ENCODE results near the gene STRA6.
A peak's percentile ranks its signal among the peaks of the same experiment; 100 is the strongest.

Gene STRA6

GRCh38 chr15:74202452-74203401, at the start of gene STRA6:
TSS of gene STRA6 (minus strand) at chr15:74202787. CDS start at chr15:74202267, 520 bp downstream.
- Histone ChIP-seq H3K27ac (peak within 1 kb of the TSS; percentile 92), H3K36me3 (ENCODE audit: insufficient read depth, low read length) (no peaks in the 10 kb centered on the region), H3K9ac (ENCODE audit: insufficient read length) (peak within 1 kb of the TSS; percentile 57), H3K4me3 (peak within 1 kb of the TSS; percentile 75), H3K9me3 (ENCODE audit: low read depth, low read length) (no peaks in the 10 kb centered on the region)
- TF ChIP-seq FOXP2 (optimal IDR thresholded peaks at IDR 0.05; ENCODE audit: control extremely low read depth, extremely low read length, insufficient read depth) (peak; percentile 37), POLR2AphosphoS5 (IDR thresholded peaks at IDR 0.05; ENCODE audit: borderline replicate concordance, low read depth, low read length) (peak; percentile 50), EZH2 (IDR thresholded peaks at IDR 0.05) (no peak)
- DNase-seq (ENCODE audit: low read depth, low spot score): peak; percentile 55

- Histone ChIP-seq H3K27ac (no peak overlapping the region), H3K36me3 (ENCODE audit: insufficient read depth, low read length) (no peaks in the 10 kb centered on the region), H3K9me3 (ENCODE audit: low read depth, low read length) (no peaks in the 10 kb centered on the region), H3K4me3 (no peak overlapping the region), H3K9ac (ENCODE audit: insufficient read length) (no peak overlapping the region)
- TF ChIP-seq FOXP2 (optimal IDR thresholded peaks at IDR 0.05; ENCODE audit: control extremely low read depth, extremely low read length, insufficient read depth) (no peak), EZH2 (IDR thresholded peaks at IDR 0.05) (no peak), POLR2AphosphoS5 (IDR thresholded peaks at IDR 0.05; ENCODE audit: borderline replicate concordance, low read depth, low read length) (no peak)
- DNase-seq (ENCODE audit: low read depth, low spot score): no peak
These were observed 49.7 kb upstream of the STRA6 start for GRCh38 chr15:74252291-74252690.

GRCh38 chr15:74251131-74251811, 48.7 kb upstream of the STRA6 start:
- Histone ChIP-seq H3K4me3 (no peak overlapping the region), H3K36me3 (ENCODE audit: insufficient read depth, low read length) (no peaks in the 10 kb centered on the region), H3K27ac (no peak overlapping the region), H3K9ac (ENCODE audit: insufficient read length) (no peak overlapping the region), H3K9me3 (ENCODE audit: low read depth, low read length) (no peaks in the 10 kb centered on the region)
- no peak for TF ChIP-seq EZH2 (IDR thresholded peaks at IDR 0.05)
- TF ChIP-seq POLR2AphosphoS5 (IDR thresholded peaks at IDR 0.05; ENCODE audit: borderline replicate concordance, low read depth, low read length): no peak
- no peak for TF ChIP-seq FOXP2 (optimal IDR thresholded peaks at IDR 0.05; ENCODE audit: control extremely low read depth, extremely low read length, insufficient read depth)
- no peak for DNase-seq (ENCODE audit: low read depth, low spot score)

GRCh38 chr15:74250266-74250665, 47.7 kb upstream of the STRA6 start:
- Histone ChIP-seq H3K9ac (ENCODE audit: insufficient read length) (no peak overlapping the region), H3K27ac (no peak overlapping the region), H3K9me3 (ENCODE audit: low read depth, low read length) (no peaks in the 10 kb centered on the region), H3K36me3 (ENCODE audit: insufficient read depth, low read length) (no peaks in the 10 kb centered on the region), H3K4me3 (no peak overlapping the region)
- no peak for DNase-seq (ENCODE audit: low read depth, low spot score)
- TF ChIP-seq FOXP2 (optimal IDR thresholded peaks at IDR 0.05; ENCODE audit: control extremely low read depth, extremely low read length, insufficient read depth): no peak
- no peak for TF ChIP-seq POLR2AphosphoS5 (IDR thresholded peaks at IDR 0.05; ENCODE audit: borderline replicate concordance, low read depth, low read length)
- TF ChIP-seq EZH2 (IDR thresholded peaks at IDR 0.05): no peak

GRCh38 chr15:74245342-74245931, 42.9 kb upstream of the STRA6 start:
- DNase-seq (ENCODE audit: low read depth, low spot score): no peak
- H3K9me3 ChIP-seq (ENCODE audit: low read depth, low read length): no peaks in the 10 kb centered on the region
- no peak for TF ChIP-seq EZH2 (IDR thresholded peaks at IDR 0.05)
- TF ChIP-seq POLR2AphosphoS5 (IDR thresholded peaks at IDR 0.05; ENCODE audit: borderline replicate concordance, low read depth, low read length): no peak
- no peak for TF ChIP-seq FOXP2 (optimal IDR thresholded peaks at IDR 0.05; ENCODE audit: control extremely low read depth, extremely low read length, insufficient read depth)
- no peak overlapping the region for H3K27ac ChIP-seq
- H3K9ac ChIP-seq (ENCODE audit: insufficient read length): no peak overlapping the region
- no peaks in the 10 kb centered on the region for H3K36me3 ChIP-seq (ENCODE audit: insufficient read depth, low read length)
- no peak overlapping the region for H3K4me3 ChIP-seq

- Histone ChIP-seq H3K4me3 (no peak overlapping the region), H3K36me3 (ENCODE audit: insufficient read depth, low read length) (no peaks in the 10 kb centered on the region), H3K27ac (no peak overlapping the region), H3K9me3 (ENCODE audit: low read depth, low read length) (no peaks in the 10 kb centered on the region), H3K9ac (ENCODE audit: insufficient read length) (no peak overlapping the region)
- no peak for TF ChIP-seq EZH2 (IDR thresholded peaks at IDR 0.05)
- TF ChIP-seq FOXP2 (optimal IDR thresholded peaks at IDR 0.05; ENCODE audit: control extremely low read depth, extremely low read length, insufficient read depth): no peak
- TF ChIP-seq POLR2AphosphoS5 (IDR thresholded peaks at IDR 0.05; ENCODE audit: borderline replicate concordance, low read depth, low read length): no peak
- no peak for DNase-seq (ENCODE audit: low read depth, low spot score)
These were observed 42.3 kb upstream of the STRA6 start for GRCh38 chr15:74244822-74245341.

- H3K4me3 ChIP-seq: no peak overlapping the region
- no peak for DNase-seq (ENCODE audit: low read depth, low spot score)
- H3K27ac ChIP-seq: no peak overlapping the region
- H3K36me3 ChIP-seq (ENCODE audit: insufficient read depth, low read length): no peaks in the 10 kb centered on the region
- no peak overlapping the region for H3K9ac ChIP-seq (ENCODE audit: insufficient read length)
- no peaks in the 10 kb centered on the region for H3K9me3 ChIP-seq (ENCODE audit: low read depth, low read length)
- TF ChIP-seq FOXP2 (optimal IDR thresholded peaks at IDR 0.05; ENCODE audit: control extremely low read depth, extremely low read length, insufficient read depth) (no peak), EZH2 (IDR thresholded peaks at IDR 0.05) (no peak), POLR2AphosphoS5 (IDR thresholded peaks at IDR 0.05; ENCODE audit: borderline replicate concordance, low read depth, low read length) (no peak)
These were observed 40.8 kb upstream of the STRA6 start for GRCh38 chr15:74243431-74243830.
